Measurements from ENCODE around the gene LRRC56.

The LRRC56 gene

GRCh38 chr11:535519-536454, 1.5 kb upstream of the LRRC56 start, which contains the start of gene HRAS:
HRAS (minus strand) TSS chr11:535576.
- peaks cover 16 to 23% of the 10 kb centered on the region in 2 donors for H3K4me1 ChIP-seq (ENCODE audit: control insufficient read depth in 2 of 2, insufficient read depth in 1 of 2, low read depth in 1 of 2, low read length in 2 of 2)
- no peak within 1 kb of the TSS for H2BK120ac ChIP-seq (ENCODE audit: low read depth, low read length)
- H2BK15ac ChIP-seq (ENCODE audit: low read length): peak within 1 kb of the TSS; percentile 75
- peak within 1 kb of the TSS; percentile 80 for H3K23ac ChIP-seq (ENCODE audit: low read depth, low read length, poor library complexity)
- H4K8ac ChIP-seq (ENCODE audit: low read depth, low read length): no peak within 1 kb of the TSS
- no CpG with 5 or more reads among the region's 97 CpGs for WGBS, 2 donors (ENCODE audit: extremely low coverage in 2 of 2, insufficient read length in 2 of 2, insufficient replicate concordance in 1 of 2)
- H2AFZ ChIP-seq (ENCODE audit: low read length): peak within 1 kb of the TSS; percentile 98
- peak within 1 kb of the TSS; percentile 81 for H3K27ac ChIP-seq (replicated peaks; ENCODE audit: low read length)
- H3K4ac ChIP-seq (ENCODE audit: low read length): peak within 1 kb of the TSS; percentile 53
- peak within 1 kb of the TSS; percentile 91 for H3K9ac ChIP-seq (ENCODE audit: low read depth, low read length, poor library complexity)
- peak within 1 kb of the TSS; percentile 94 for H3K14ac ChIP-seq (ENCODE audit: low read length)
- peaks cover 22 to 31% of the 10 kb centered on the region in 2 donors for H3K36me3 ChIP-seq (replicated peaks in 1 of 2; ENCODE audit: control insufficient read depth in 2 of 2, insufficient read depth in 2 of 2, low read length in 2 of 2)
- H2BK12ac ChIP-seq (ENCODE audit: low read length): peak within 1 kb of the TSS; percentile 58
- H3K18ac ChIP-seq (ENCODE audit: low read length): peak within 1 kb of the TSS; percentile 97
- peak within 1 kb of the TSS; percentile 91 for H2AK5ac ChIP-seq (ENCODE audit: low read depth, low read length)
- peak; percentile 95 for DNase-seq (ENCODE audit: low spot score)
- peak within 1 kb of the TSS; percentile 96 for H3K4me2 ChIP-seq (ENCODE audit: insufficient read depth, low read length, poor library complexity, severe bottlenecking)
- H3K4me3 ChIP-seq (ENCODE audit: low read length in 2 of 2): peak within 1 kb of the TSS; percentile 76 to 95
- H3K79me1 ChIP-seq (ENCODE audit: low read depth, low read length): peaks cover 12% of the 10 kb centered on the region
- H4K91ac ChIP-seq (ENCODE audit: low read depth, low read length, poor library complexity): peak within 1 kb of the TSS; percentile 53
- H2BK5ac ChIP-seq (ENCODE audit: low read length): peak within 1 kb of the TSS; percentile 9
- peaks cover 0 to 2% of the 10 kb centered on the region in 2 donors for H3K9me3 ChIP-seq (replicated peaks in 1 of 2; ENCODE audit: control insufficient read depth in 2 of 2, insufficient read depth in 1 of 2, low read depth in 1 of 2, low read length in 2 of 2)
- peaks cover 0 to 27% (median 4%) of the 10 kb centered on the region in 3 experiments for H3K27me3 ChIP-seq (ENCODE audit: control insufficient read depth in 3 of 3, insufficient read depth in 3 of 3, low read depth in 1 of 3, low read length in 3 of 3)

GRCh38 chr11:537622-538430, 499 bp downstream of the LRRC56 start:
- Histone ChIP-seq H3K23ac (ENCODE audit: low read depth, low read length, poor library complexity) (peak overlapping the region; percentile 91), H2BK120ac (ENCODE audit: low read depth, low read length) (peak overlapping the region; percentile 87), H2BK5ac (ENCODE audit: low read length) (peak overlapping the region; percentile 44), H3K14ac (ENCODE audit: low read length) (peak overlapping the region; percentile 89), H3K9ac (ENCODE audit: low read depth, low read length, poor library complexity) (peak overlapping the region; percentile 88), H3K27me3 (ENCODE audit: control insufficient read depth in 3 of 3, insufficient read depth in 3 of 3, low read depth in 1 of 3, low read length in 3 of 3) (peaks cover 0 to 27% (median 4%) of the 10 kb centered on the region in 3 experiments), H2BK15ac (ENCODE audit: low read length) (peak overlapping the region; percentile 100), H3K27ac (replicated peaks; ENCODE audit: low read length) (no peak overlapping the region), H4K91ac (ENCODE audit: low read depth, low read length, poor library complexity) (no peak overlapping the region), H3K4me2 (ENCODE audit: insufficient read depth, low read length, poor library complexity, severe bottlenecking) (peak overlapping the region; percentile 86), H3K36me3 (replicated peaks in 1 of 2; ENCODE audit: control insufficient read depth in 2 of 2, insufficient read depth in 2 of 2, low read length in 2 of 2) (peaks cover 9 to 11% of the 10 kb centered on the region in 2 donors), H3K18ac (ENCODE audit: low read length) (peak overlapping the region; percentile 98), H3K9me3 (replicated peaks in 1 of 2; ENCODE audit: control insufficient read depth in 2 of 2, insufficient read depth in 1 of 2, low read depth in 1 of 2, low read length in 2 of 2) (peaks cover 0 to 2% of the 10 kb centered on the region in 2 donors), H2BK12ac (ENCODE audit: low read length) (peak overlapping the region; percentile 58), H4K8ac (ENCODE audit: low read depth, low read length) (peak overlapping the region; percentile 3), H2AK5ac (ENCODE audit: low read depth, low read length) (peak overlapping the region; percentile 99), H3K4me3 (ENCODE audit: low read length in 2 of 2) (peak overlapping the region; percentile 20 to 77), H3K79me1 (ENCODE audit: low read depth, low read length) (peaks cover 12% of the 10 kb centered on the region), H3K4ac (ENCODE audit: low read length) (peak overlapping the region; percentile 98), H2AFZ (ENCODE audit: low read length) (peak overlapping the region; percentile 85), H3K4me1 (ENCODE audit: control insufficient read depth in 2 of 2, insufficient read depth in 1 of 2, low read depth in 1 of 2, low read length in 2 of 2) (peaks cover 18 to 24% of the 10 kb centered on the region in 2 donors)
- no peak for DNase-seq (ENCODE audit: low spot score)
- no CpG with 5 or more reads among the region's 19 CpGs for WGBS, 2 donors (ENCODE audit: extremely low coverage in 2 of 2, insufficient read length in 2 of 2, insufficient replicate concordance in 1 of 2)

DNA sequence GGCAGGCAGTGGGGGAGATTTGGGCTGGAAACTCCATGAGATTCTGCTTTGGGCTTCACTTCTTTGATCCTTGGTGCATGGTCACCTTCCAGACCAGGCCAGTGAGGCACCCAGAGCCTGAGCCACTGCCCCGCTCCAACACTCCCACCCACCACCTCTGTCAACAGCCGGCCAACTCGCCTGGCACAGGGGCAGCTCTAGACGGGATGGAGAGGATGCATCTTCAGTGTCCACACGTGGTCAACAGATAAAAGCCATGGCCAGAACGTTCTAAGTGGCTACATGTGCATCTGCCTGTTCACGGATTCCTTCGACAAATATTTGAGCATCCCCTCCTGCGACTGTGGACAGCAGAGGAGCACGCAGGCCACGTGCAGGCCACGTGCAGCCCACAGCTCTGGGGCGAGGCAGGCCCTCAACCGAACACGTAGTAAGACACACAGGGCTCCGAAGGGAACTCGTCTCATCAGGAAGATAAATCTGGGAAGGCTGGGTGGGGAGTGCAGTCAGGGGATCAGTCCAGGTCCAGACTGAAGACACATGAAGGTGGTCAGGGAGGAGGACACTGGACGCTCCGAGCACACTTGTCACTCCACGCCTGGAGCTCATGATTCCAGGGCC, 1.2 kb downstream of the LRRC56 start:
- Histone ChIP-seq H2BK120ac (ENCODE audit: low read depth, low read length) (peak overlapping the region; percentile 87), H2BK5ac (ENCODE audit: low read length) (peak overlapping the region; percentile 44), H3K4me3 (ENCODE audit: low read length in 2 of 2) (no peak overlapping the region), H3K23ac (ENCODE audit: low read depth, low read length, poor library complexity) (peak overlapping the region; percentile 75), H3K18ac (ENCODE audit: low read length) (peak overlapping the region; percentile 53), H2BK15ac (ENCODE audit: low read length) (peak overlapping the region; percentile 100), H2AK5ac (ENCODE audit: low read depth, low read length) (peak overlapping the region; percentile 99), H3K9ac (ENCODE audit: low read depth, low read length, poor library complexity) (peak overlapping the region; percentile 24), H3K27me3 (ENCODE audit: control insufficient read depth in 3 of 3, insufficient read depth in 3 of 3, low read depth in 1 of 3, low read length in 3 of 3) (peaks cover 0 to 27% (median 4%) of the 10 kb centered on the region in 3 experiments), H3K79me1 (ENCODE audit: low read depth, low read length) (peaks cover 12% of the 10 kb centered on the region), H3K36me3 (replicated peaks in 1 of 2; ENCODE audit: control insufficient read depth in 2 of 2, insufficient read depth in 2 of 2, low read length in 2 of 2) (peaks cover 5% of the 10 kb centered on the region in 2 donors), H2AFZ (ENCODE audit: low read length) (no peak overlapping the region), H3K4me2 (ENCODE audit: insufficient read depth, low read length, poor library complexity, severe bottlenecking) (no peak overlapping the region), H2BK12ac (ENCODE audit: low read length) (no peak overlapping the region), H3K14ac (ENCODE audit: low read length) (peak overlapping the region; percentile 2), H3K4me1 (ENCODE audit: control insufficient read depth in 2 of 2, insufficient read depth in 1 of 2, low read depth in 1 of 2, low read length in 2 of 2) (peaks cover 18 to 24% of the 10 kb centered on the region in 2 donors), H3K27ac (replicated peaks; ENCODE audit: low read length) (no peak overlapping the region), H3K9me3 (replicated peaks in 1 of 2; ENCODE audit: control insufficient read depth in 2 of 2, insufficient read depth in 1 of 2, low read depth in 1 of 2, low read length in 2 of 2) (no peaks in the 10 kb centered on the region), H4K8ac (ENCODE audit: low read depth, low read length) (no peak overlapping the region), H3K4ac (ENCODE audit: low read length) (peak overlapping the region; percentile 85), H4K91ac (ENCODE audit: low read depth, low read length, poor library complexity) (no peak overlapping the region)
- DNase-seq (ENCODE audit: low spot score): no peak
- WGBS, 2 donors (ENCODE audit: extremely low coverage in 2 of 2, insufficient read length in 2 of 2, insufficient replicate concordance in 1 of 2): no CpG with 5 or more reads among the region's 20 CpGs

All from neuronal stem cell (in vitro differentiated cells).